SJCRH30 (cell line): ENCODE results near the gene RETN. TPM values are rescaled to one million over a fixed set of nuclear protein-coding genes. Genes with fewer than 3 reads are reported as not detected.
"Not testable (repeated sequence)": the region's sequence is repeated elsewhere in the genome, so short reads cannot be mapped to it uniquely, and the experiment has no call there.

Experiments
- DNase-seq, 2 experiments: peaks; one replicate each; pipeline ENCODE4 v3.0.0-alpha.2; 2015 to 2020
- H3K27ac ChIP-seq: fragments of 250-450 bp; sonication (Bioruptor Pico); 2 replicates; pipeline ENCODE4 v1.5.1; 2020; ENCODE audit warnings: mild to moderate bottlenecking, moderate library complexity
- H3K27me3 ChIP-seq: fragments of 250-450 bp; sonication (Bioruptor Pico); 2 replicates; pipeline ENCODE4 v1.5.1; 2020; ENCODE audit warnings: mild to moderate bottlenecking, moderate library complexity
- H3K36me3 ChIP-seq: fragments of 250-450 bp; sonication (Bioruptor Pico); 2 replicates; pipeline ENCODE4 v1.5.1; 2020; ENCODE audit warnings: mild to moderate bottlenecking, moderate library complexity
- H3K4me1 ChIP-seq: fragments of 250-450 bp; sonication (Bioruptor Pico); 2 replicates; pipeline ENCODE4 v1.5.1; 2020; ENCODE audit warnings: mild to moderate bottlenecking, moderate library complexity
- H3K4me3 ChIP-seq: fragments of 250-450 bp; sonication (Bioruptor Pico); 2 replicates; pipeline ENCODE4 v1.5.1; 2020; ENCODE audit warnings: mild to moderate bottlenecking, moderate library complexity
- H3K9me3 ChIP-seq: fragments of 250-450 bp; sonication (Bioruptor Pico); replicated peaks from 2 replicates; pipeline ENCODE4 v1.5.1; 2020; ENCODE audit warnings: mild to moderate bottlenecking, moderate library complexity
- total RNA-seq: library from RNA; depleted of rRNA; stranded (reverse); fragments of >200 nt; shearing (Covaris generic); gene quantifications from 2 replicates; pipeline ENCODE4 v1.2.3, GENCODE V29; 2014

RETN gene
- total RNA-seq, 1 experiment from 2014 or later = not detected

- DNase-seq, H3K9me3 ChIP-seq, H3K4me1 ChIP-seq, H3K27ac ChIP-seq, H3K27me3 ChIP-seq, H3K36me3 ChIP-seq, H3K4me3 ChIP-seq: not testable (repeated sequence)
These were observed 25.0 kb upstream of the RETN start for GRCh38 chr19:7643629-7644549.

GRCh38 chr19:7644550-7644877 lies 24.3 kb upstream of the RETN start:
- no peaks in the 10 kb centered on the region for H3K9me3 ChIP-seq
- no peaks in the 10 kb centered on the region for H3K36me3 ChIP-seq
- no peak overlapping the region for H3K4me3 ChIP-seq
- H3K4me1 ChIP-seq = no peaks in the 10 kb centered on the region
- 0 out of 2 replicates have a peak, but pooled peaks cover 3% of the 10 kb centered on the region for H3K27me3 ChIP-seq
- DNase-seq = no peak
- H3K27ac ChIP-seq = no peak overlapping the region

- DNase-seq = no peak
- no peaks in the 10 kb centered on the region for H3K9me3 ChIP-seq
- no peak overlapping the region for H3K27ac ChIP-seq
- no peaks in the 10 kb centered on the region for H3K36me3 ChIP-seq
- H3K4me3 ChIP-seq = no peak overlapping the region
- no peaks in the 10 kb centered on the region for H3K4me1 ChIP-seq
- 0 out of 2 replicates have a peak, but pooled peaks cover 3% of the 10 kb centered on the region for H3K27me3 ChIP-seq
These were observed 23.7 kb upstream of the RETN start for GRCh38 chr19:7645163-7645562.

GRCh38 chr19:7645656-7646425 lies 23.0 kb upstream of the RETN start:
- no peak overlapping the region for H3K27ac ChIP-seq
- H3K27me3 ChIP-seq = 0 out of 2 replicates have a peak, but pooled peaks cover 3% of the 10 kb centered on the region
- no peak for DNase-seq
- no peaks in the 10 kb centered on the region for H3K9me3 ChIP-seq
- H3K36me3 ChIP-seq = no peaks in the 10 kb centered on the region
- no peaks in the 10 kb centered on the region for H3K4me1 ChIP-seq
- no peak overlapping the region for H3K4me3 ChIP-seq

GRCh38 chr19:7646426-7646700 lies 22.5 kb upstream of the RETN start:
- DNase-seq = no peak
- Histone ChIP-seq H3K4me3 (no peak overlapping the region), H3K9me3 (no peaks in the 10 kb centered on the region), H3K27ac (no peak overlapping the region), H3K36me3 (no peaks in the 10 kb centered on the region), H3K4me1 (no peaks in the 10 kb centered on the region), H3K27me3 (0 out of 2 replicates have a peak, but pooled peaks cover 3% of the 10 kb centered on the region)

- H3K27me3 ChIP-seq = 0 out of 2 replicates have a peak, but pooled peaks cover 3% of the 10 kb centered on the region
These were observed 21.7 kb upstream of the RETN start for GRCh38 chr19:7647156-7647555.

GRCh38 chr19:7648265-7649014 lies 20.4 kb upstream of the RETN start:
- H3K36me3 ChIP-seq = no peaks in the 10 kb centered on the region
- no peaks in the 10 kb centered on the region for H3K9me3 ChIP-seq
- H3K27ac ChIP-seq = no peak overlapping the region
- H3K4me3 ChIP-seq = no peak overlapping the region
- H3K27me3 ChIP-seq = 0 out of 2 replicates have a peak, but pooled peaks cover 3% of the 10 kb centered on the region
- DNase-seq = no peak
- H3K4me1 ChIP-seq = peaks cover 4% of the 10 kb centered on the region; the same call in 1 of the 2 replicates

More at GRCh38 chr19:7647156-7647555, 21.7 kb upstream of the RETN start:
- Histone ChIP-seq H3K9me3 (no peaks in the 10 kb centered on the region), H3K36me3 (no peaks in the 10 kb centered on the region), H3K4me3 (no peak overlapping the region), H3K4me1 (peaks cover under 1% of the 10 kb centered on the region; the same call in 1 of the 2 replicates), H3K27ac (no peak overlapping the region)
- DNase-seq = no peak

GRCh38 chr19:7650148-7650547 lies 18.7 kb upstream of the RETN start:
- DNase-seq = no peak
- peaks cover 4% of the 10 kb centered on the region; the same call in 1 of the 2 replicates for H3K4me1 ChIP-seq
- H3K36me3 ChIP-seq = no peaks in the 10 kb centered on the region
- H3K27ac ChIP-seq = no peak overlapping the region
- 0 out of 2 replicates have a peak, but pooled peaks cover 3% of the 10 kb centered on the region for H3K27me3 ChIP-seq
- H3K9me3 ChIP-seq = no peaks in the 10 kb centered on the region
- no peak overlapping the region for H3K4me3 ChIP-seq

- peak; percentile 70 to 85 for DNase-seq
- H3K4me1 ChIP-seq = peaks cover 4% of the 10 kb centered on the region; the same call in 1 of the 2 replicates
- no peak overlapping the region for H3K27ac ChIP-seq
- no peaks in the 10 kb centered on the region for H3K36me3 ChIP-seq
- H3K9me3 ChIP-seq = no peaks in the 10 kb centered on the region
- H3K4me3 ChIP-seq = no peak overlapping the region
- peaks cover 3% of the 10 kb centered on the region; the same call in 1 of the 2 replicates for H3K27me3 ChIP-seq
These were observed 16.7 kb upstream of the RETN start for GRCh38 chr19:7652061-7652641.

- Histone ChIP-seq H3K4me3 (no peak overlapping the region), H3K4me1 (peaks cover 4% of the 10 kb centered on the region; the same call in 1 of the 2 replicates), H3K36me3 (no peaks in the 10 kb centered on the region), H3K9me3 (no peaks in the 10 kb centered on the region), H3K27ac (no peak overlapping the region), H3K27me3 (peaks cover 3% of the 10 kb centered on the region; the same call in 1 of the 2 replicates)
- DNase-seq = peak in 1 of 2 experiments; percentile 22
These were observed 14.4 kb upstream of the RETN start for GRCh38 chr19:7654401-7654800.

- peaks cover 3% of the 10 kb centered on the region; the same call in 1 of the 2 replicates for H3K27me3 ChIP-seq
- H3K27ac ChIP-seq = no peak overlapping the region
- H3K36me3 ChIP-seq = no peaks in the 10 kb centered on the region
- no peak for DNase-seq
- no peak overlapping the region for H3K4me3 ChIP-seq
- H3K4me1 ChIP-seq = peaks cover 4% of the 10 kb centered on the region; the same call in 1 of the 2 replicates
- no peaks in the 10 kb centered on the region for H3K9me3 ChIP-seq
These were observed 13.3 kb upstream of the RETN start for GRCh38 chr19:7655581-7655980.

- no peak for DNase-seq
- no peaks in the 10 kb centered on the region for H3K36me3 ChIP-seq
- no peak overlapping the region for H3K4me3 ChIP-seq
- no peaks in the 10 kb centered on the region for H3K9me3 ChIP-seq
- H3K27ac ChIP-seq = no peak overlapping the region
- H3K27me3 ChIP-seq = peaks cover 3% of the 10 kb centered on the region; the same call in 1 of the 2 replicates
- peaks cover 2% of the 10 kb centered on the region; the same call in 1 of the 2 replicates for H3K4me1 ChIP-seq
These were observed 11.6 kb upstream of the RETN start for GRCh38 chr19:7657131-7657751.

- H3K27ac ChIP-seq = no peak overlapping the region
- no peaks in the 10 kb centered on the region for H3K9me3 ChIP-seq
- H3K4me1 ChIP-seq = no peaks in the 10 kb centered on the region
- no peak overlapping the region for H3K4me3 ChIP-seq
- peaks cover 3% of the 10 kb centered on the region; the same call in 1 of the 2 replicates for H3K27me3 ChIP-seq
- peak; percentile 24 to 52 for DNase-seq
- H3K36me3 ChIP-seq = no peaks in the 10 kb centered on the region
These were observed 10.6 kb upstream of the RETN start for GRCh38 chr19:7658219-7658686.
